Heart right ventricle (tissue), 16 donors: ENCODE measurements around the gene IRX4. TPM values are rescaled to one million over a fixed set of nuclear protein-coding genes. Genes with fewer than 3 reads are reported as not detected.

Experiments used
- ATAC-seq, 8 donors: fragments of 200-7000 bp; cut with Tn5 transposase; one replicate each; pipeline ENCODE4 v1.9.1; 2020; ENCODE audit warnings: mild to moderate bottlenecking in 8 of 8, moderate library complexity in 8 of 8, moderate number of reproducible peaks in 1 of 8
- DNase-seq, 2 donors: peaks; one replicate each; pipeline ENCODE4 v3.0.0-alpha.2; 2020
- H3K27ac ChIP-seq, 10 donors: fragments of 200-600 bp; sonication (generic) in 2 of 10; one replicate each; pipeline versions ENCODE4 v1.5.0 to v1.8.0; 2020 to 2022; ENCODE audit warnings: mild to moderate bottlenecking in 3 of 10
- H3K27me3 ChIP-seq, 7 donors: fragments of 200-600 bp; one replicate each; pipeline ENCODE4 v1.8.0; 2021 to 2022; ENCODE audit warnings: mild to moderate bottlenecking in 2 of 7
- H3K36me3 ChIP-seq, 9 donors: fragments of 200-600 bp; sonication (generic) in 1 of 9; one replicate each; pipeline versions ENCODE4 v1.5.0 to v1.8.0; 2020 to 2022; ENCODE audit warnings: mild to moderate bottlenecking in 2 of 9
- H3K4me1 ChIP-seq, 9 donors: fragments of 200-600 bp; sonication (generic) in 1 of 9; one replicate each; pipeline versions ENCODE4 v1.5.0 to v1.8.0; 2020 to 2022; ENCODE audit warnings: mild to moderate bottlenecking in 4 of 9
- H3K4me3 ChIP-seq, 10 donors: fragments of 200-600 bp; sonication (generic) in 2 of 10; one replicate each; pipeline versions ENCODE4 v1.5.0 to v1.8.0; 2020 to 2022; ENCODE audit warnings: mild to moderate bottlenecking in 7 of 10, moderate library complexity in 2 of 10
- H3K9me3 ChIP-seq, 11 donors: fragments of 200-600 bp in 10 of 11; sonication (generic) in 2 of 11; one replicate each; pipeline versions ENCODE4 v1.5.0 to v1.8.0; 2013 to 2022; ENCODE audit warnings: mild to moderate bottlenecking in 2 of 11, control low read depth in 1 of 11, moderate library complexity in 1 of 11
- CTCF ChIP-seq, 9 donors: fragments of 200-600 bp; sonication (generic) in 2 of 9; IDR thresholded peaks; one replicate each; pipeline versions ENCODE4 v1.5.0 to v1.8.0; 2021 to 2022; ENCODE audit warnings: antibody characterized with exemption in 9 of 9, mild to moderate bottlenecking in 5 of 9, moderate library complexity in 1 of 9
- WGBS, 2 donors: extraction: QIAGEN DNeasy Blood & Tissue Kit; methylation state at CpG; one replicate each; pipeline ENCODE4 v1.1.7; 2013; ENCODE audit warnings: inconsistent platforms in 1 of 2; 5-methylcytosine and 5-hydroxymethylcytosine counted together
- intact Hi-C, 10 donors: fragments of 100-400 bp; cut with DNase I; formaldehyde crosslinking; loops; one replicate each; pipeline versions ENCODE4 v1.11.1 to v1.14.2; 2022
- polyA plus RNA-seq, 2 donors: library from polyadenylated mRNA; stranded (reverse); fragments of 200-250 nt; gene quantifications; one replicate each; pipeline ENCODE4 v1.2.3, GENCODE V29; 2013
- total RNA-seq, 10 donors: library from RNA; stranded (reverse); fragmentation: NEBNext Ultra II Directional in 3 of 10; extraction: Animal tissue kit (Norgen Biotek cat#: 25700) in 3 of 10; gene quantifications; one replicate each; pipeline versions ENCODE4 v1.2.1 to v1.2.4, GENCODE V29; 2021 to 2023
- donor health status: Arrhythmogenic right ventricular cardiomyopathy.
- donor health status: ischemic (EF 13 %, LVEDD 7.1; RV severe dilation, severe dysfunction).
- donor health status: healthy with polysubstance abuse.
- donor health status: DM: no; HTN: yes; CAD: no.
- donor health status: DM: no; HTN: no; CAD: no.
- donor health status: ischemic (EF 25% LVEDD 6.9; RV normal size, moderate dysfunction).
- donor health status: ischemic (EF 25% LVEDD 5.7; RV mildly dilated, moderate dysfunction).
- donor health status: healthy.
- donor health status: DM: yes; HTN: yes; CAD: no.
- donor health status: Ischemic cardiomyopathy.
- donor health status: ischemic (EF 35%, LVEDD 5.7; RV mildly dilated, moderate dysfunction).
- donor health status: nonischemic (EF 11% LVEDD 7.7; RV severe dilation, severe dysfunction).
- donor health status: DM: yes; HTN: yes; CAD: no.
- donor health status: PGD.
- donor health status: ischemic (EF 29% LVEDD 5.4; RV normal size, mild dysfunction).
- donor health status: nonischemic (EF 23%, LVEDD 6.1; RV moderate dilation, normal function).

Gene IRX4
- total and polyA plus RNA-seq, 12 donors = 6.1 to 19.1 (median 11.2) TPM

- TF ChIP-seq CTCF (IDR thresholded peaks at IDR 0.05) = no peak
These were observed 11.5 kb upstream of the IRX4 start for GRCh38 chr5:1894243-1894642.

GRCh38 chr5:1893754-1894153 is 11.0 kb upstream of the IRX4 start:
- ATAC-seq (no peak), DNase-seq (no peak)
- H3K27ac ChIP-seq = no peak overlapping the region
- no peak overlapping the region for H3K4me3 ChIP-seq
- H3K4me1 ChIP-seq = no peaks in the 10 kb centered on the region
- H3K27me3 ChIP-seq = peaks cover 0 to 52% (median 26%) of the 10 kb centered on the region in 7 donors
- TF ChIP-seq CTCF (IDR thresholded peaks at IDR 0.05) = no peak
- intact Hi-C loops = loop anchor here in 1 of 10 donors (5.0 kb wide), 1 partner anchor 39 kb away; no protein-coding TSS in a partner anchor
- WGBS, 2 donors = 75 to 80% methylated on average over 10 of the region's 10 CpGs
- no peaks in the 10 kb centered on the region for H3K36me3 ChIP-seq
- H3K9me3 ChIP-seq = no peaks in the 10 kb centered on the region

More at GRCh38 chr5:1894243-1894642, 11.5 kb upstream of the IRX4 start:
- no peaks in the 10 kb centered on the region for H3K36me3 ChIP-seq
- no peaks in the 10 kb centered on the region for H3K4me1 ChIP-seq
- ATAC-seq (no peak), DNase-seq (no peak)
- 57 to 63% methylated on average over 8 of the region's 8 CpGs for WGBS, 2 donors
- H3K9me3 ChIP-seq = no peaks in the 10 kb centered on the region
- intact Hi-C loops = loop anchor here in 1 of 10 donors (5.0 kb wide), 1 partner anchor 38 kb away; no protein-coding TSS in a partner anchor
- H3K27me3 ChIP-seq = peaks cover 0 to 47% (median 26%) of the 10 kb centered on the region in 7 donors
- no peak overlapping the region for H3K27ac ChIP-seq
- H3K4me3 ChIP-seq = no peak overlapping the region

- Histone ChIP-seq H3K4me3 (no peak overlapping the region), H3K4me1 (no peaks in the 10 kb centered on the region), H3K36me3 (no peaks in the 10 kb centered on the region), H3K9me3 (no peaks in the 10 kb centered on the region), H3K27ac (no peak overlapping the region), H3K27me3 (peaks cover 0 to 59% (median 34%) of the 10 kb centered on the region in 7 donors)
- intact Hi-C loops = loop anchor here in 1 of 10 donors (5.0 kb wide), 1 partner anchor 39 kb away; no protein-coding TSS in a partner anchor
- ATAC-seq = no peak
- DNase-seq = no peak
- TF ChIP-seq CTCF (IDR thresholded peaks at IDR 0.05) = no peak
- WGBS, 2 donors = 85 to 86% methylated on average over 22 of the region's 22 CpGs
These were observed 10.1 kb upstream of the IRX4 start for GRCh38 chr5:1892685-1893445.

- peaks cover 0 to 66% (median 38%) of the 10 kb centered on the region in 7 donors for H3K27me3 ChIP-seq
- 67 to 72% methylated on average over 9 of the region's 9 CpGs for WGBS, 2 donors
- no peaks in the 10 kb centered on the region for H3K9me3 ChIP-seq
- H3K4me3 ChIP-seq = no peak overlapping the region
- intact Hi-C loops = loop anchor here in 1 of 10 donors (5.0 kb wide), 1 partner anchor 40 kb away; no protein-coding TSS in a partner anchor
- ATAC-seq (no peak), DNase-seq (no peak)
- peaks cover 0 to 2% (median 0%) of the 10 kb centered on the region in 9 donors for H3K4me1 ChIP-seq
- TF ChIP-seq CTCF (IDR thresholded peaks at IDR 0.05) = no peak
- no peaks in the 10 kb centered on the region for H3K36me3 ChIP-seq
- H3K27ac ChIP-seq = no peak overlapping the region
These were observed 9.5 kb upstream of the IRX4 start for GRCh38 chr5:1892211-1892610.
